B cell (primary cell): Measurements from ENCODE around the gene TRNP1. TPM values are rescaled to one million over a fixed set of nuclear protein-coding genes. Genes with fewer than 3 reads are reported as not detected.

Experiments
- ATAC-seq: fragments of 200-7000 bp; cut with Tn5 transposase; one replicate; pipeline ENCODE4 v1.10.0; 2021; ENCODE audit warnings: low read depth, mild to moderate bottlenecking, moderate number of reproducible peaks, moderate library complexity
- CTCF ChIA-PET: fragments of 350-600 bp; sonication (Branson Sonifier 250); formaldehyde crosslinking; loops from one replicate; lab custom pipeline; 2021; ENCODE audit warnings: antibody characterized with exemption, inconsistent platforms; lab: Charles Lee
- POLR2A ChIA-PET: fragments of 350-600 bp; sonication (Branson Sonifier 250); formaldehyde crosslinking; loops from one replicate; lab custom pipeline; 2021; ENCODE audit warnings: antibody characterized with exemption; lab: Charles Lee
- DNase-seq: peaks from one replicate; pipeline ENCODE4 v3.0.0; 2013
- H2AFZ ChIP-seq: 2 replicates; pipeline ENCODE4 v1.6.1; 2012; ENCODE audit warnings: mild to moderate bottlenecking, low read depth, low read length; ENCODE audit not compliant: insufficient read depth, poor library complexity, severe bottlenecking
- H3K27ac ChIP-seq, 2 donors: 1 replicate in 1 of 2; 2 replicates in 1 of 2; pipeline ENCODE4 v1.5.1; 2012 to 2013; ENCODE audit warnings: low read length in 2 of 2, mild to moderate bottlenecking in 2 of 2, moderate library complexity in 1 of 2
- H3K27me3 ChIP-seq, 4 experiments: fragments of 200-600 bp in 1 of 4; sonication (generic) in 1 of 4; replicated peaks in 1 of 4; 1 replicate in 2 of 4; 2 replicates in 2 of 4; pipeline versions ENCODE4 v1.6.1 to v1.7.0; 2013 to 2016; ENCODE audit warnings: low read length in 3 of 4, mild to moderate bottlenecking in 2 of 4, mixed read lengths in 1 of 4, moderate library complexity in 1 of 4; ENCODE audit not compliant: insufficient read depth in 4 of 4, control insufficient read depth in 3 of 4; ENCODE audit errors: control extremely low read depth in 1 of 4
- H3K36me3 ChIP-seq, 2 experiments: replicated peaks in 1 of 2; 1 replicate in 1 of 2; 2 replicates in 1 of 2; pipeline versions ENCODE4 v1.6.1 to v1.7.1; 2013; ENCODE audit warnings: low read length in 1 of 2; ENCODE audit not compliant: insufficient read depth in 2 of 2, control insufficient read depth in 1 of 2; ENCODE audit errors: control extremely low read depth in 1 of 2, extremely low read depth in 1 of 2
- H3K4me1 ChIP-seq, 2 donors: fragments of 200-600 bp in 1 of 2; sonication (generic) in 1 of 2; 1 replicate in 1 of 2; 2 replicates in 1 of 2; pipeline versions ENCODE4 v1.5.1 to v1.6.1; 2013 to 2017; ENCODE audit warnings: low read length in 2 of 2; ENCODE audit not compliant: control insufficient read depth in 2 of 2, insufficient read depth in 2 of 2
- H3K4me2 ChIP-seq: replicated peaks from 2 replicates; pipeline ENCODE3; 2012; ENCODE audit warnings: mild to moderate bottlenecking, low read depth, low read length; ENCODE audit not compliant: poor library complexity, severe bottlenecking
- H3K4me3 ChIP-seq, 5 experiments: fragments of 200-600 bp in 1 of 5; sonication (generic) in 1 of 5; 1 replicate in 3 of 5; 2 replicates in 2 of 5; pipeline versions ENCODE4 v1.5.1 to v1.7.0; 2011 to 2016; ENCODE audit warnings: low read length in 4 of 5, mild to moderate bottlenecking in 4 of 5, low read depth in 2 of 5, control low read depth in 1 of 5, moderate library complexity in 1 of 5; ENCODE audit not compliant: insufficient read depth in 1 of 5; ENCODE audit errors: control extremely low read depth in 1 of 5, extremely low read depth in 1 of 5
- H3K79me2 ChIP-seq: fragments of 200-600 bp; sonication (generic); one replicate; pipeline ENCODE4 v1.6.0; 2016; ENCODE audit warnings: low read length; ENCODE audit not compliant: control insufficient read depth, insufficient read depth
- H3K9ac ChIP-seq: fragments of 200-600 bp; sonication (generic); 2 replicates; pipeline ENCODE4 v1.6.1; 2017; ENCODE audit warnings: mild to moderate bottlenecking, low read length, moderate library complexity
- H3K9me3 ChIP-seq, 3 donors: one replicate each; pipeline versions ENCODE4 v1.6.1 to v1.7.1; 2013; ENCODE audit warnings: low read length in 2 of 3; ENCODE audit not compliant: control insufficient read depth in 2 of 3, insufficient read depth in 1 of 3; ENCODE audit errors: control extremely low read depth in 1 of 3
- H4K20me1 ChIP-seq: 2 replicates; pipeline ENCODE4 v1.6.0; 2012; ENCODE audit warnings: mild to moderate bottlenecking, low read length; ENCODE audit not compliant: insufficient read depth, control insufficient read depth, poor library complexity, severe bottlenecking
- H3K27ac Mint-ChIP-seq: one replicate; pipeline ENCODE4 v1.8.0; 2021; ENCODE audit warnings: mixed read lengths
- H3K27me3 Mint-ChIP-seq: one replicate; pipeline ENCODE4 v1.8.0; 2021; ENCODE audit warnings: mixed read lengths
- H3K4me1 Mint-ChIP-seq: one replicate; pipeline ENCODE4 v1.8.0; 2021; ENCODE audit warnings: mixed read lengths
- H3K4me3 Mint-ChIP-seq: one replicate; pipeline ENCODE4 v1.8.0; 2021; ENCODE audit warnings: mixed read lengths
- H3K9me3 Mint-ChIP-seq: one replicate; pipeline ENCODE4 v1.8.0; 2022; ENCODE audit warnings: mixed read lengths; ENCODE audit not compliant: insufficient read depth
- CTCF ChIP-seq: fragments of 200-600 bp; IDR thresholded peaks from one replicate; pipeline ENCODE4 v1.8.0; 2022; ENCODE audit warnings: antibody characterized with exemption, mild to moderate bottlenecking
- EZH2 ChIP-seq: IDR thresholded peaks from 2 replicates; pipeline ENCODE4 v1.6.1; 2012; ENCODE audit warnings: borderline replicate concordance, low read depth, mild to moderate bottlenecking, moderate library complexity, low read length; ENCODE audit not compliant: insufficient read depth, poor library complexity, severe bottlenecking
- WGBS: methylation state at CpG from one replicate; pipeline ENCODE4 v1.1.5; 2013; ENCODE audit warnings: missing lambda C conversion rate; ENCODE audit not compliant: insufficient coverage; 5-methylcytosine and 5-hydroxymethylcytosine counted together
- intact Hi-C: fragments of 100-400 bp; cut with micrococcal nuclease; formaldehyde crosslinking; loops from one replicate; pipeline ENCODE4 v1.10.0; 2022
- polyA plus RNA-seq: library from polyadenylated mRNA; depleted of rRNA; stranded (reverse); fragments of >200 nt; gene quantifications from 2 replicates; pipeline ENCODE4 v1.2.3, GENCODE V29; 2012
- total RNA-seq, 2 donors: library from RNA; stranded (reverse); fragments of 120-200 nt in 1 of 2; gene quantifications; 1 replicate in 1 of 2; 2 replicates in 1 of 2; pipeline versions ENCODE4 v1.2.3 to v1.2.4, GENCODE V29; 2013 to 2022

Gene TRNP1
- total and polyA plus RNA-seq, 2 donors (not counting 1 experiment from before 2014, with no cell fraction given) = 0.54 to 2.3 TPM

GRCh38 chr1:26949266-26949925, 44.1 kb upstream of the TRNP1 start:
- ATAC-seq (no peak), DNase-seq (no peak)
- Mint-ChIP-seq H3K4me1 (no peaks in the 10 kb centered on the region), H3K27me3 (no peaks in the 10 kb centered on the region), H3K4me3 (no peak overlapping the region), H3K9me3 (no peaks in the 10 kb centered on the region), H3K27ac (no peak overlapping the region)
- no peak for TF ChIP-seq EZH2
- no peak for TF ChIP-seq CTCF
- ChIA-PET POLR2A (no interaction called here), CTCF (no interaction called here)
- Histone ChIP-seq H3K9ac (no peak overlapping the region), H4K20me1 (no peaks in the 10 kb centered on the region), H3K4me2 (no peak overlapping the region), H3K36me3 (peaks cover 0 to 16% of the 10 kb centered on the region in 2 experiments), H3K27ac (no peak overlapping the region), H3K79me2 (no peaks in the 10 kb centered on the region), H3K9me3 (peaks cover 0 to 2% (median 0%) of the 10 kb centered on the region in 3 donors), H2AFZ (no peak overlapping the region), H3K27me3 (no peaks in the 10 kb centered on the region), H3K4me3 (no peak overlapping the region), H3K4me1 (no peaks in the 10 kb centered on the region)
- intact Hi-C loops = no loop called here
- WGBS = 83% methylated on average over 1 of the region's 1 CpG

DNA sequence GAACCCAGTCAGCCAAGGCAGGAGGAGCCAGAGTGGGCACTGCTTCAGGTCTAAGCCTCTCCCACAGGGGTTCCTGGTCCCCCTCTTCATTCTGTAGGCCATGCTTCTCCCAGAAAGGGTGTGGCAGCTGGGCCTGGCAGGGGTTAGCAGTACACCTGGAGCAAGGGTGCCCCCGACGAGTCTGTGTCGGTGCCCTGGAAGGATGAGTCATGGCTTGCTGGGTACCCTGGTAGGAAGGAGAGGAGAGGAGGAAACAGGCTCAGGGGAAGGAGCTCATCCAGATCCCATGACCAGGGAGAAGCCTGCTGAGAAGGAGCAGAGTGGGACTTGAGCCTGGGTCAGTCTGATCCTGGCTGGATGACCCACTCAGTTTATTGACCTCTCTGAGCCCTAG, 43.6 kb upstream of the TRNP1 start:
- Histone ChIP-seq H3K36me3 (peaks cover 0 to 14% of the 10 kb centered on the region in 2 experiments), H3K4me3 (no peak overlapping the region), H2AFZ (no peak overlapping the region), H3K4me1 (no peaks in the 10 kb centered on the region), H4K20me1 (no peaks in the 10 kb centered on the region), H3K27me3 (no peaks in the 10 kb centered on the region), H3K4me2 (no peak overlapping the region), H3K9me3 (peaks cover 0 to 2% (median 0%) of the 10 kb centered on the region in 3 donors), H3K79me2 (no peaks in the 10 kb centered on the region), H3K27ac (no peak overlapping the region), H3K9ac (no peak overlapping the region)
- TF ChIP-seq CTCF (no peak), EZH2 (no peak)
- no peak for ATAC-seq
- H3K27ac Mint-ChIP-seq = no peak overlapping the region
- no peaks in the 10 kb centered on the region for H3K9me3 Mint-ChIP-seq
- ChIA-PET CTCF (no interaction called here), POLR2A (no interaction called here)
- intact Hi-C loops = no loop called here
- DNase-seq = no peak
- WGBS = 94% methylated on average over 3 of the region's 3 CpGs
- no peak overlapping the region for H3K4me3 Mint-ChIP-seq
- H3K27me3 Mint-ChIP-seq = no peaks in the 10 kb centered on the region
- H3K4me1 Mint-ChIP-seq = no peaks in the 10 kb centered on the region
